Loucy (cell line): ENCODE measurements around the gene MITF.

Source experiments
- H2AFZ ChIP-seq: fragments of 200-600 bp; sonication (generic); 2 replicates; pipeline ENCODE4 v1.6.0; 2016; ENCODE audit warnings: antibody characterized with exemption, mild to moderate bottlenecking, low read length, moderate library complexity
- H3F3A ChIP-seq: fragments of 200-600 bp; 2 replicates; pipeline ENCODE4 v1.6.0; 2016; ENCODE audit warnings: antibody characterized with exemption, low read depth, mild to moderate bottlenecking
- H3K27me3 ChIP-seq: fragments of 200-600 bp; sonication (generic); 2 replicates; pipeline ENCODE4 v1.6.1; 2014; ENCODE audit warnings: low read length, mild to moderate bottlenecking; ENCODE audit not compliant: insufficient read depth, poor library complexity, severe bottlenecking
- H3K36me3 ChIP-seq: fragments of 200-600 bp; sonication (generic); 2 replicates; pipeline ENCODE4 v1.6.1; 2016; ENCODE audit warnings: low read length; ENCODE audit not compliant: insufficient read depth
- H3K4me1 ChIP-seq: fragments of 200-600 bp; sonication (generic); 2 replicates; pipeline ENCODE4 v1.5.1; 2014; ENCODE audit warnings: low read length, mild to moderate bottlenecking; ENCODE audit not compliant: insufficient read depth, poor library complexity, severe bottlenecking
- H3K4me2 ChIP-seq: fragments of 200-600 bp; sonication (generic); 2 replicates; pipeline ENCODE4 v1.6.0; 2014; ENCODE audit warnings: antibody characterized with exemption, low read length, low read depth, mild to moderate bottlenecking; ENCODE audit not compliant: poor library complexity, severe bottlenecking
- H3K4me3 ChIP-seq: fragments of 200-600 bp; sonication (generic); 2 replicates; pipeline ENCODE4 v1.5.1; 2014; ENCODE audit warnings: low read length, mild to moderate bottlenecking, mixed read lengths; ENCODE audit not compliant: poor library complexity, severe bottlenecking
- H3K79me2 ChIP-seq: fragments of 200-600 bp; sonication (generic); 2 replicates; pipeline ENCODE4 v1.6.1; 2014; ENCODE audit warnings: low read length; ENCODE audit not compliant: insufficient read depth
- H3K9ac ChIP-seq: fragments of 200-600 bp; sonication (generic); 2 replicates; pipeline ENCODE4 v1.6.0; 2014; ENCODE audit warnings: mild to moderate bottlenecking, low read depth, low read length, moderate library complexity; ENCODE audit not compliant: poor library complexity, severe bottlenecking
- H3K9me2 ChIP-seq: fragments of 200-600 bp; sonication (generic); replicated peaks from 2 replicates; pipeline ENCODE4 v1.6.1; 2016; ENCODE audit warnings: low read depth, low read length, mixed read lengths
- H3K9me3 ChIP-seq: fragments of 200-600 bp; sonication (generic); 2 replicates; pipeline ENCODE4 v1.6.1; 2014; ENCODE audit warnings: mild to moderate bottlenecking, antibody characterized with exemption, low read length, low read depth; ENCODE audit not compliant: insufficient read depth
- H4K20me1 ChIP-seq: fragments of 200-600 bp; sonication (generic); 2 replicates; pipeline ENCODE4 v1.6.0; 2014; ENCODE audit warnings: antibody characterized with exemption, low read length, mild to moderate bottlenecking; ENCODE audit not compliant: insufficient read depth, poor library complexity, severe bottlenecking
- EZH2phosphoT487 ChIP-seq: fragments of 200-600 bp; IDR thresholded peaks from 2 replicates; pipeline ENCODE4 v1.6.1; 2018; ENCODE audit warnings: antibody characterized with exemption, mild to moderate bottlenecking, moderate library complexity, borderline replicate concordance
- TF ChIP-seq, protein P1 (sequence below): fragments of 200-600 bp; sonication (generic); conservative IDR thresholded peaks from 2 replicates; pipeline ENCODE4 v1.5.1; 2014; ENCODE audit warnings: mild to moderate bottlenecking, antibody characterized with exemption, low read length

Gene MITF

DNA sequence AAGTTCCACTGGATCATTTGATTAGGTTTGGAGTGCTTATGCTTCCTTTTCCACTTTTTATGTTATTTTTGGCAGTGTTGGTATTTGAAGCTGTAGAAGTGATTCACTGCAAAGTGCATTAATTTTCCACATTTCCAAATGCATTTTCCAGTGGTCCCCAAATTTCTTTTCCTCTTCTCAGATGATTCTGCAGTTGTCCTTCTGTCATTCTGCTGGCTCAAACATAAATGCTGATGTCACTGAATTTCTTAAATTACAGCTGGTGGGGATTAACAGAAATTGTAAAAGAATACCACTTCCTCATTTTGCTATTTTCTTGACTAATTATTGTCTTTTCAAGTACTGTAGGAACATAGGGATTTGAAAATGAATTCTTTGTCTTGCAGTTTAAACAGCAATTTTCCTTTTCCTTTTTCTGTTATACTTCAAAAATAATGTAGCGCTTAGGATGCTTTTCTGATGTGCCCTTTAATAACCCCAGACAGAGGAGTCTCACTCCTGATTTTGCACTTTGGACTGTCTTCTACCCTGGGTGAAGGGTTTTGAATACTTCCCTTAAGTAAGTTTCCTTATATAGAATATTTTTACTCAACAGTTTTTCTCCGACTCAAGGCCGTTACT is 25.0 kb downstream of the MITF start:
- Histone ChIP-seq H3K4me3 (no peak overlapping the region), H3K9me3 (no peaks in the 10 kb centered on the region), H3K79me2 (no peaks in the 10 kb centered on the region), H3K4me1 (no peaks in the 10 kb centered on the region), H3F3A (no peaks in the 10 kb centered on the region), H3K9me2 (no peaks in the 10 kb centered on the region), H3K9ac (no peak overlapping the region), H3K27me3 (no peaks in the 10 kb centered on the region), H2AFZ (no peak overlapping the region), H3K4me2 (no peak overlapping the region), H4K20me1 (no peaks in the 10 kb centered on the region), H3K36me3 (no peaks in the 10 kb centered on the region)
- no peak for TF ChIP-seq EZH2phosphoT487
- TF ChIP-seq, protein P1, sequence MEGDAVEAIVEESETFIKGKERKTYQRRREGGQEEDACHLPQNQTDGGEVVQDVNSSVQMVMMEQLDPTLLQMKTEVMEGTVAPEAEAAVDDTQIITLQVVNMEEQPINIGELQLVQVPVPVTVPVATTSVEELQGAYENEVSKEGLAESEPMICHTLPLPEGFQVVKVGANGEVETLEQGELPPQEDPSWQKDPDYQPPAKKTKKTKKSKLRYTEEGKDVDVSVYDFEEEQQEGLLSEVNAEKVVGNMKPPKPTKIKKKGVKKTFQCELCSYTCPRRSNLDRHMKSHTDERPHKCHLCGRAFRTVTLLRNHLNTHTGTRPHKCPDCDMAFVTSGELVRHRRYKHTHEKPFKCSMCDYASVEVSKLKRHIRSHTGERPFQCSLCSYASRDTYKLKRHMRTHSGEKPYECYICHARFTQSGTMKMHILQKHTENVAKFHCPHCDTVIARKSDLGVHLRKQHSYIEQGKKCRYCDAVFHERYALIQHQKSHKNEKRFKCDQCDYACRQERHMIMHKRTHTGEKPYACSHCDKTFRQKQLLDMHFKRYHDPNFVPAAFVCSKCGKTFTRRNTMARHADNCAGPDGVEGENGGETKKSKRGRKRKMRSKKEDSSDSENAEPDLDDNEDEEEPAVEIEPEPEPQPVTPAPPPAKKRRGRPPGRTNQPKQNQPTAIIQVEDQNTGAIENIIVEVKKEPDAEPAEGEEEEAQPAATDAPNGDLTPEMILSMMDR, result no peak

DNA sequence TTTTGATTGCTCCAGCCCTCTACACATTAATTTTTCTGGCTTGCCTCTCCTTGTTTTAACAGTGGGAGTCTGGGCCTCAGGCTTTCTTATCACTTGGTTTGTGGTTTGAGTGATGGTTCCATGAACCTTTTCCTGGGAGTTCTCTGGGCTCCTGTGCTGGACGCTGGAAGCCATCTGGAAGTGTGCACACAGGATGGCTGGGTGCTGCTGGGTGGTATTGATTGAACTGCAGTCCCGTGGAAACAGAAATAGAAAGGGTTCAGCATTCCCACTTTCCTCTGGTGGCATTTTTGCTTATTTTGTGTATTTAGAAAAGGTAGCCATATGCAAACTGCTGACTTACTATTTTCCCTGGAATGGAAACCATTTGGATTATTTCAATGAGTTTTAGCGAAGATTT is 25.6 kb downstream of the MITF start:
- Histone ChIP-seq H3K9me2 (no peaks in the 10 kb centered on the region), H3K4me3 (no peak overlapping the region), H3K9ac (no peak overlapping the region), H2AFZ (no peak overlapping the region), H3K4me1 (no peaks in the 10 kb centered on the region), H4K20me1 (no peaks in the 10 kb centered on the region), H3K4me2 (no peak overlapping the region), H3K27me3 (no peaks in the 10 kb centered on the region), H3F3A (no peaks in the 10 kb centered on the region), H3K9me3 (no peaks in the 10 kb centered on the region), H3K36me3 (no peaks in the 10 kb centered on the region), H3K79me2 (no peaks in the 10 kb centered on the region)
- TF ChIP-seq EZH2phosphoT487, result no peak
- TF ChIP-seq, protein P1, result no peak

DNA sequence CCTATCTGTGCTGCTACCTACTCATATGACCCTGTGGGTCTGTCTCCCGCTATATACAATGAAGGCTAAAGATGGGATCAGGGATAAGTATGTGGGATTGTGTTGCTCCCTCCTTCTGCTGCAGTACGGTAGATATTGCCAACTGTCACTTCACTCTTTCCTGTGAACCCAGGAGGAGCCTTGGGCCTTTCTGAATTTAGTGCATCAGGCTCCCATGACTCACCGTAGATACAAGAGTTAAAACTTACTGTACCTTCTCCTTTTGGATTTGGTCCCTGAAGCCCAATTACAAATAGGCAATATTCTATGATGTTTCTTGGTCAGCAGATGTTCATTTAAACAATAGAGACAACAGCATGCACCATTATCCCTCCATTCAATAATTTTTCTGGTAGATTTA is 27.4 kb downstream of the MITF start:
- H3K4me1 ChIP-seq, result no peaks in the 10 kb centered on the region

More for the DNA sequence above, 27.4 kb downstream of the MITF start:
- no peak overlapping the region for H3K4me2 ChIP-seq
- no peaks in the 10 kb centered on the region for H3F3A ChIP-seq
- H3K9ac ChIP-seq, result no peak overlapping the region
- no peaks in the 10 kb centered on the region for H4K20me1 ChIP-seq
- TF ChIP-seq, protein P1, result no peak
- TF ChIP-seq EZH2phosphoT487, result no peak
- no peaks in the 10 kb centered on the region for H3K27me3 ChIP-seq
- H3K36me3 ChIP-seq, result no peaks in the 10 kb centered on the region
- no peak overlapping the region for H2AFZ ChIP-seq
- H3K79me2 ChIP-seq, result no peaks in the 10 kb centered on the region
- H3K4me3 ChIP-seq, result no peak overlapping the region
- no peaks in the 10 kb centered on the region for H3K9me2 ChIP-seq
- H3K9me3 ChIP-seq, result no peaks in the 10 kb centered on the region
